ENCODE results near the gene SWI5. TPM values are rescaled to one million over a fixed set of nuclear protein-coding genes. Genes with fewer than 3 reads are reported as not detected.
"Not testable (repeated sequence)": the region's sequence is repeated elsewhere in the genome, so short reads cannot be mapped to it uniquely, and the experiment has no call there.

SWI5 gene
- total RNA-seq, 1 donor, result 31.1 TPM

DNA sequence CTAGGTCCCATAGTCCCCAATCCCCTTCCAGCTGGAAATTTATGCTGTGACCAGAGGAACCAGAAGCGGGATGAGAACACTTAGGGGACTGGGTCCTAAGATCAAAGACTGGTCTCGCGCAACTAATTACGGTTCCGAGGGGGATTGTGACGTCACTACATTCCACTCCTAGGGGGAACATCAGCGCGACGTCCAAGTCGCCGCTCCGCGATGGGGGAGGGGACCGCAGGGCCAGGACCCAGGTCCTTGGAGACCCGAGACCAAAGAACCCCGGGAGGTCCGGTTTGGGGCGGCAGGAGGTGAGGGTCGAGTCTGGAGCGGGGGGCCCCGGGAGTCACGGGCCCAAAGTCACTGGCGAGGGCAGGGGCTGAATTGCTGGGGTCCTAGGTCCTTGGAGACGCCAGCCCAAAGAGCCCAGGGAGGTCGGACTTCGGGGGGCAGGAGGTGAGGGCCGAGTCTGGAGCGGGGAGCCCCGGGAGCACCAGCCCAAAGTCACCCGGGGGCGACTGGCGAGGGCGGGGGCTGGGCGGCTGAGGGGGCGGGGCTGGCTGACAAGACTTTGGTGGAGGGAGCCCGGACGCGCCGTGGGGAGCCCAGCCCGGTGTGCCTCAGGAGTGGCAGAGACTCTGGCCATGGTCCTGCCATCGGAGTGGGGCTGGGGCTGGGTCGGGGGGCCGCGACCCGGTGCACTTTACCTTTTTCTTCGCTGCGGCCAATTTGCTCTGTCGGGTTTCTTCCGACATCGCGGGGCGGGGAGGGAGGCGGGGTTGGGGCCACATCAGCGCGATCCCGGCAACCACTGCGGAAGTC, 673 bp upstream of the SWI5 start, which contains the start of gene GOLGA2:
TSS of gene GOLGA2 (minus strand) at position 810 of the 810 bp plus-strand sequence. CDS start at position 779, 31 bp downstream.
- DNase-seq (ENCODE audit: low read depth), result peak; percentile 84
- TF ChIP-seq, protein P1, sequence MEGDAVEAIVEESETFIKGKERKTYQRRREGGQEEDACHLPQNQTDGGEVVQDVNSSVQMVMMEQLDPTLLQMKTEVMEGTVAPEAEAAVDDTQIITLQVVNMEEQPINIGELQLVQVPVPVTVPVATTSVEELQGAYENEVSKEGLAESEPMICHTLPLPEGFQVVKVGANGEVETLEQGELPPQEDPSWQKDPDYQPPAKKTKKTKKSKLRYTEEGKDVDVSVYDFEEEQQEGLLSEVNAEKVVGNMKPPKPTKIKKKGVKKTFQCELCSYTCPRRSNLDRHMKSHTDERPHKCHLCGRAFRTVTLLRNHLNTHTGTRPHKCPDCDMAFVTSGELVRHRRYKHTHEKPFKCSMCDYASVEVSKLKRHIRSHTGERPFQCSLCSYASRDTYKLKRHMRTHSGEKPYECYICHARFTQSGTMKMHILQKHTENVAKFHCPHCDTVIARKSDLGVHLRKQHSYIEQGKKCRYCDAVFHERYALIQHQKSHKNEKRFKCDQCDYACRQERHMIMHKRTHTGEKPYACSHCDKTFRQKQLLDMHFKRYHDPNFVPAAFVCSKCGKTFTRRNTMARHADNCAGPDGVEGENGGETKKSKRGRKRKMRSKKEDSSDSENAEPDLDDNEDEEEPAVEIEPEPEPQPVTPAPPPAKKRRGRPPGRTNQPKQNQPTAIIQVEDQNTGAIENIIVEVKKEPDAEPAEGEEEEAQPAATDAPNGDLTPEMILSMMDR (IDR thresholded peaks at IDR 0.05; ENCODE audit: insufficient read depth, low read depth, low read length), result no peak
- peak within 1 kb of the TSS; percentile 99 for H3K4me3 ChIP-seq (ENCODE audit: low read depth, low read length)

DNA sequence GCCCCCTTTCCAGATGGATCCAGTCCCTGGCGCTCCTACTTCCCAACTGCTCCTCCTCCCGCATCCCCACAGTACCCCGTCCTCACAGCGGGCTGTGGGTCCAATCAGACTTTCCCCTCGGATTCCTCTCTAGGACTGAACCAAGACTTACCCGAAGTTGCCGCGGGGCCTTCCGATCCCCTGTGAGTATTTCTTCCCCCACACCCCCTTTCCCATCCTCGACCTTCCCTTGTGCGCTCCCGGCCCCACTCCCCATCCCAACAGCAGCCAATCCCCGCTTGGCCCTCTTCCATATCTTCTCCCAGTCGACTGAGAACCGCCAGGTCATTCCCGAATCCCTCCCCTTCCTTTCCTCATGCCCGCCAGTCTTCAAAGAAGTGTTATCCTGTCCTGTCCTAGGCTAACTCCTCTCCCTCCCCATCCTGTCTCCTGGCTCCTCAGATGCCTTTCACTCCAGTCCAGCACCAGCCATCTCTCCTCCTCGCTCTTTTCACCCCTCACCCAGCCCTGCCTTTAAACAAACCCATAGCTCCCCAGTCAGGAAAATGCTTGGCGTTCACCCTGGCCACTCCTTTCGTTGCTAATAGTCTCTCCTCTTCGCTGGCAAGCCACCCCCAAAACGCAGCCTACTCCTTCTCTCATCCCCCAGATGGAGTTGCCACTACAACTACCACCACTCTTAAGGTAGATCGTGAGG, 646 bp downstream of the SWI5 start:
- H3K4me3 ChIP-seq (ENCODE audit: low read depth, low read length), result peak overlapping the region; percentile 99
- peak; percentile 54 for DNase-seq (ENCODE audit: low read depth)
- TF ChIP-seq, protein P1 (IDR thresholded peaks at IDR 0.05; ENCODE audit: insufficient read depth, low read depth, low read length), result no peak

GRCh38 chr9:128279088-128280073, 3.3 kb downstream of the SWI5 start:
- H3K4me3 ChIP-seq (ENCODE audit: low read depth, low read length), result not testable (repeated sequence)
- DNase-seq (ENCODE audit: low read depth), result peak; percentile 63

DNA sequence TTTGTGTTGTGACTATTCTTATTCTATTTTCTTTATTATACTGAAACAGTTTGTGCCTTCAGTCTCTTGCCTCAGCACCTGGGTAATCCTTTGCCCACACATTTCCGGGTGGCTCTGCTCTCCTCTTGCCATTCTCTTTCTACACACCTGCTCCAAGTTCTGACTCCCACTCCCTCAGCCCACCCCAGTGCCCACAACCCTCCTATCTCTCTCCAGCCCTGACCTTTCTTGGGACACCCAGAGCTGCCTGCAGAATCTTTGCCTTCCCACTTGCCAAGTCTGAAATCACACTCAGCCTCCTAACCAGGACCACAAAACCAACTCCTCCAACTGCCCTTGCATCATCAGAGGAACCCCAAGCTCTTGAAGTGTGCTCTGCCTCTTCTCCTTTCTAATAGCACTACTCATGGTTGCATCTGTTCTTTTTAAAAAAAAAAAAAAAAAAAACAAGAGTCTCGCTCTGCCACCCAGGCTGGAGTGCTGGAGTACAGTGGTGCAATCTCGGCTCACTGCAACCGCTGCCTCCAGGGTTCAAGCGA, 4.1 kb downstream of the SWI5 start:
- no peak overlapping the region for H3K4me3 ChIP-seq (ENCODE audit: low read depth, low read length)
- TF ChIP-seq, protein P1 (IDR thresholded peaks at IDR 0.05; ENCODE audit: insufficient read depth, low read depth, low read length), result no peak
- no peak for DNase-seq (ENCODE audit: low read depth)

- TF ChIP-seq, protein P1 (IDR thresholded peaks at IDR 0.05; ENCODE audit: insufficient read depth, low read depth, low read length), result no peak
- no peak for DNase-seq (ENCODE audit: low read depth)
- H3K4me3 ChIP-seq (ENCODE audit: low read depth, low read length), result no peak overlapping the region
Observed at GRCh38 chr9:128282500-128282899, 6.4 kb downstream of the SWI5 start.

GRCh38 chr9:128285033-128285784, 9.1 kb downstream of the SWI5 start:
- no peak overlapping the region for H3K4me3 ChIP-seq (ENCODE audit: low read depth, low read length)
- no peak for DNase-seq (ENCODE audit: low read depth)
- TF ChIP-seq, protein P1 (IDR thresholded peaks at IDR 0.05; ENCODE audit: insufficient read depth, low read depth, low read length), result no peak
